Measurements from ENCODE around the gene CEBPA.

- TF ChIP-seq, protein P1, sequence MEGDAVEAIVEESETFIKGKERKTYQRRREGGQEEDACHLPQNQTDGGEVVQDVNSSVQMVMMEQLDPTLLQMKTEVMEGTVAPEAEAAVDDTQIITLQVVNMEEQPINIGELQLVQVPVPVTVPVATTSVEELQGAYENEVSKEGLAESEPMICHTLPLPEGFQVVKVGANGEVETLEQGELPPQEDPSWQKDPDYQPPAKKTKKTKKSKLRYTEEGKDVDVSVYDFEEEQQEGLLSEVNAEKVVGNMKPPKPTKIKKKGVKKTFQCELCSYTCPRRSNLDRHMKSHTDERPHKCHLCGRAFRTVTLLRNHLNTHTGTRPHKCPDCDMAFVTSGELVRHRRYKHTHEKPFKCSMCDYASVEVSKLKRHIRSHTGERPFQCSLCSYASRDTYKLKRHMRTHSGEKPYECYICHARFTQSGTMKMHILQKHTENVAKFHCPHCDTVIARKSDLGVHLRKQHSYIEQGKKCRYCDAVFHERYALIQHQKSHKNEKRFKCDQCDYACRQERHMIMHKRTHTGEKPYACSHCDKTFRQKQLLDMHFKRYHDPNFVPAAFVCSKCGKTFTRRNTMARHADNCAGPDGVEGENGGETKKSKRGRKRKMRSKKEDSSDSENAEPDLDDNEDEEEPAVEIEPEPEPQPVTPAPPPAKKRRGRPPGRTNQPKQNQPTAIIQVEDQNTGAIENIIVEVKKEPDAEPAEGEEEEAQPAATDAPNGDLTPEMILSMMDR (IDR thresholded peaks at IDR 0.05; ENCODE audit: low read length) = no peak
- TF ChIP-seq EZH2 (optimal IDR thresholded peaks at IDR 0.05; ENCODE audit: low read depth, low read length) = no peak
- TF ChIP-seq EZH2phosphoT487 (IDR thresholded peaks at IDR 0.05; ENCODE audit: low read length) = no peak
These were observed 1.0 kb downstream of the CEBPA start for GRCh38 chr19:33301144-33301899.
